IPS-20b (cell line): ENCODE data around the gene STX8.

Experiments
- H3K27ac ChIP-seq: one replicate; pipeline ENCODE4 v1.5.1; 2013; ENCODE audit warnings: low read length
- H3K27me3 ChIP-seq: 2 replicates; pipeline ENCODE4 v1.6.1; 2013; ENCODE audit warnings: mild to moderate bottlenecking, low read length, inconsistent platforms; ENCODE audit not compliant: insufficient read depth
- H3K36me3 ChIP-seq: 2 replicates; pipeline ENCODE4 v1.6.1; 2013; ENCODE audit warnings: low read depth, mild to moderate bottlenecking, inconsistent platforms, low read length, moderate library complexity; ENCODE audit not compliant: insufficient read depth
- H3K4me1 ChIP-seq: 2 replicates; pipeline ENCODE4 v1.6.1; 2013; ENCODE audit warnings: mild to moderate bottlenecking, control low read depth, inconsistent platforms, low read length, moderate library complexity; ENCODE audit not compliant: insufficient read depth
- H3K4me3 ChIP-seq: 2 replicates; pipeline ENCODE4 v1.5.1; 2013; ENCODE audit warnings: mild to moderate bottlenecking, low read length, inconsistent platforms
- H3K9ac ChIP-seq: 2 replicates; pipeline ENCODE4 v1.6.1; 2013; ENCODE audit warnings: low read depth, mild to moderate bottlenecking, inconsistent platforms, low read length, moderate library complexity
- H3K9me3 ChIP-seq: 2 replicates; pipeline ENCODE4 v1.6.1; 2013; ENCODE audit warnings: mild to moderate bottlenecking, low read depth, low read length, inconsistent platforms; ENCODE audit not compliant: insufficient read depth

STX8 gene

GRCh38 chr17:9487406-9487805 lies 88.2 kb downstream of the STX8 start:
- no peaks in the 10 kb centered on the region for H3K27me3 ChIP-seq
- no peaks in the 10 kb centered on the region for H3K9me3 ChIP-seq
- H3K27ac ChIP-seq = no peak overlapping the region
- H3K4me1 ChIP-seq = no peaks in the 10 kb centered on the region
- H3K36me3 ChIP-seq = no peaks in the 10 kb centered on the region
- H3K4me3 ChIP-seq = no peak overlapping the region
- no peak overlapping the region for H3K9ac ChIP-seq

GRCh38 chr17:9484789-9485188 lies 90.8 kb downstream of the STX8 start:
- H3K9ac ChIP-seq = no peak overlapping the region
- no peak overlapping the region for H3K27ac ChIP-seq
- H3K4me1 ChIP-seq = no peaks in the 10 kb centered on the region

GRCh38 chr17:9479964-9480363 lies 95.7 kb downstream of the STX8 start:
- Histone ChIP-seq H3K9me3 (no peaks in the 10 kb centered on the region), H3K27me3 (no peaks in the 10 kb centered on the region), H3K4me3 (no peak overlapping the region), H3K4me1 (no peaks in the 10 kb centered on the region), H3K9ac (no peak overlapping the region), H3K36me3 (no peaks in the 10 kb centered on the region), H3K27ac (no peak overlapping the region)

More at GRCh38 chr17:9484789-9485188, 90.8 kb downstream of the STX8 start:
- no peaks in the 10 kb centered on the region for H3K27me3 ChIP-seq
- no peaks in the 10 kb centered on the region for H3K36me3 ChIP-seq
- H3K4me3 ChIP-seq = no peak overlapping the region
- no peaks in the 10 kb centered on the region for H3K9me3 ChIP-seq

- Histone ChIP-seq H3K27ac (no peak overlapping the region), H3K9ac (no peak overlapping the region), H3K27me3 (no peaks in the 10 kb centered on the region), H3K9me3 (no peaks in the 10 kb centered on the region), H3K36me3 (no peaks in the 10 kb centered on the region), H3K4me3 (no peak overlapping the region), H3K4me1 (no peaks in the 10 kb centered on the region)
These were observed 96.7 kb downstream of the STX8 start for GRCh38 chr17:9478889-9479288.

- Histone ChIP-seq H3K27ac (no peak overlapping the region), H3K9me3 (no peaks in the 10 kb centered on the region), H3K36me3 (no peaks in the 10 kb centered on the region), H3K9ac (no peak overlapping the region), H3K27me3 (no peaks in the 10 kb centered on the region), H3K4me1 (no peaks in the 10 kb centered on the region), H3K4me3 (no peak overlapping the region)
These were observed 100.4 kb downstream of the STX8 start for GRCh38 chr17:9475101-9475658.

- Histone ChIP-seq H3K27ac (no peak overlapping the region), H3K27me3 (no peaks in the 10 kb centered on the region), H3K4me1 (no peaks in the 10 kb centered on the region), H3K9me3 (no peaks in the 10 kb centered on the region), H3K36me3 (no peaks in the 10 kb centered on the region), H3K9ac (no peak overlapping the region), H3K4me3 (no peak overlapping the region)
These were observed 101.9 kb downstream of the STX8 start for GRCh38 chr17:9473711-9474110.

- Histone ChIP-seq H3K27me3 (no peaks in the 10 kb centered on the region), H3K36me3 (no peaks in the 10 kb centered on the region), H3K4me3 (no peak overlapping the region), H3K9ac (no peak overlapping the region), H3K9me3 (no peaks in the 10 kb centered on the region), H3K4me1 (no peaks in the 10 kb centered on the region), H3K27ac (no peak overlapping the region)
These were observed 103.1 kb downstream of the STX8 start for GRCh38 chr17:9472541-9472940.

GRCh38 chr17:9472094-9472493 lies 103.5 kb downstream of the STX8 start:
- Histone ChIP-seq H3K9me3 (no peaks in the 10 kb centered on the region), H3K9ac (no peak overlapping the region), H3K27ac (no peak overlapping the region), H3K4me3 (no peak overlapping the region), H3K4me1 (no peaks in the 10 kb centered on the region), H3K27me3 (no peaks in the 10 kb centered on the region), H3K36me3 (no peaks in the 10 kb centered on the region)

- no peak overlapping the region for H3K27ac ChIP-seq
These were observed 105.4 kb downstream of the STX8 start for GRCh38 chr17:9470171-9470570.

GRCh38 chr17:9468937-9469336 lies 106.7 kb downstream of the STX8 start:
- Histone ChIP-seq H3K4me1 (no peaks in the 10 kb centered on the region), H3K27ac (no peak overlapping the region), H3K9me3 (no peaks in the 10 kb centered on the region), H3K27me3 (no peaks in the 10 kb centered on the region), H3K36me3 (no peaks in the 10 kb centered on the region), H3K9ac (no peak overlapping the region), H3K4me3 (no peak overlapping the region)

More at GRCh38 chr17:9470171-9470570, 105.4 kb downstream of the STX8 start:
- H3K27me3 ChIP-seq = no peaks in the 10 kb centered on the region
- no peak overlapping the region for H3K9ac ChIP-seq
- no peaks in the 10 kb centered on the region for H3K4me1 ChIP-seq
- H3K9me3 ChIP-seq = no peaks in the 10 kb centered on the region
- H3K36me3 ChIP-seq = no peaks in the 10 kb centered on the region
- no peak overlapping the region for H3K4me3 ChIP-seq

- Histone ChIP-seq H3K27ac (no peak overlapping the region), H3K9ac (no peak overlapping the region), H3K27me3 (no peaks in the 10 kb centered on the region), H3K36me3 (no peaks in the 10 kb centered on the region), H3K4me1 (no peaks in the 10 kb centered on the region), H3K4me3 (no peak overlapping the region), H3K9me3 (no peaks in the 10 kb centered on the region)
These were observed 107.1 kb downstream of the STX8 start for GRCh38 chr17:9468532-9468931.

- H3K9me3 ChIP-seq = no peaks in the 10 kb centered on the region
- H3K27ac ChIP-seq = no peak overlapping the region
- H3K9ac ChIP-seq = no peak overlapping the region
- H3K4me3 ChIP-seq = no peak overlapping the region
- no peaks in the 10 kb centered on the region for H3K4me1 ChIP-seq
- H3K36me3 ChIP-seq = no peaks in the 10 kb centered on the region
- no peaks in the 10 kb centered on the region for H3K27me3 ChIP-seq
These were observed 108.1 kb downstream of the STX8 start for GRCh38 chr17:9467518-9467917.
